Stimulated activated CD8-positive, alpha-beta memory T cell treated with anti-CD3 and anti-CD28 coated beads, Interleukin-4, amount 100 ng/mL, for 1 hour (primary cell): ENCODE data around the gene LIN37.
"Not testable (repeated sequence)": the region's sequence is repeated elsewhere in the genome, so short reads cannot be mapped to it uniquely, and the experiment has no call there.

ENCODE experiments used
- DNase-seq, 2 donors: peaks; one replicate each; pipeline ENCODE4 v3.0.0-alpha.2; 2020; ENCODE audit warnings: low read depth in 2 of 2, low spot score in 1 of 2

The LIN37 gene

GRCh38 chr19:35719402-35720162, 28.8 kb upstream of the LIN37 start:
- no peak for DNase-seq

- no peak for DNase-seq
These were observed 28.2 kb upstream of the LIN37 start for GRCh38 chr19:35720163-35720524.

GRCh38 chr19:35720648-35721047, 27.7 kb upstream of the LIN37 start:
- DNase-seq, result no peak

- no peak for DNase-seq
These were observed 27.0 kb upstream of the LIN37 start for GRCh38 chr19:35721374-35721773.

GRCh38 chr19:35722461-35722860, 25.9 kb upstream of the LIN37 start:
- no peak for DNase-seq

GRCh38 chr19:35722897-35723296, 25.5 kb upstream of the LIN37 start:
- DNase-seq, result no peak

GRCh38 chr19:35723671-35724070, 24.7 kb upstream of the LIN37 start:
- DNase-seq, result no peak

- DNase-seq, result not testable (repeated sequence)
These were observed 24.2 kb upstream of the LIN37 start for GRCh38 chr19:35724132-35724531.

GRCh38 chr19:35724560-35724959, 23.8 kb upstream of the LIN37 start:
- DNase-seq, result no peak

- no peak for DNase-seq
These were observed 23.0 kb upstream of the LIN37 start for GRCh38 chr19:35725216-35725861.

GRCh38 chr19:35727053-35727955, 21.1 kb upstream of the LIN37 start:
- DNase-seq, result no peak

- no peak for DNase-seq
These were observed 20.2 kb upstream of the LIN37 start for GRCh38 chr19:35727956-35728706.

- no peak for DNase-seq
These were observed 19.4 kb upstream of the LIN37 start for GRCh38 chr19:35729021-35729420.

GRCh38 chr19:35729763-35730162, 18.6 kb upstream of the LIN37 start:
- DNase-seq, result no peak

- DNase-seq, result no peak
These were observed 18.1 kb upstream of the LIN37 start for GRCh38 chr19:35730326-35730725.

GRCh38 chr19:35731353-35731752, 17.0 kb upstream of the LIN37 start:
- DNase-seq, result no peak

GRCh38 chr19:35731779-35732405, 16.5 kb upstream of the LIN37 start:
- no peak for DNase-seq

- no peak for DNase-seq
These were observed 15.7 kb upstream of the LIN37 start for GRCh38 chr19:35732540-35733179.

GRCh38 chr19:35733180-35734125, 14.9 kb upstream of the LIN37 start:
- DNase-seq, result no peak
